Testis (tissue), 3 donors: ENCODE results near the gene AZGP1. TPM values are rescaled to one million over a fixed set of nuclear protein-coding genes. Genes with fewer than 3 reads are reported as not detected.
"Not testable (repeated sequence)": the region's sequence is repeated elsewhere in the genome, so short reads cannot be mapped to it uniquely, and the experiment has no call there.

Experiments
- DNase-seq: peaks from one replicate; pipeline ENCODE4 v3.0.0-alpha.2; 2019
- H3K27ac ChIP-seq, 2 donors: fragments of 200-600 bp; sonication (generic); one replicate each; pipeline ENCODE4 v1.5.1; 2019
- H3K27me3 ChIP-seq: fragments of 200-600 bp; sonication (generic); one replicate; pipeline ENCODE4 v1.5.1; 2019
- H3K36me3 ChIP-seq: fragments of 200-600 bp; sonication (generic); one replicate; pipeline ENCODE4 v1.5.1; 2017; ENCODE audit warnings: low read depth; ENCODE audit errors: missing control alignments
- H3K4me1 ChIP-seq: fragments of 200-600 bp; sonication (generic); one replicate; pipeline ENCODE4 v1.5.1; 2019
- H3K4me3 ChIP-seq, 2 donors: fragments of 200-600 bp; sonication (generic); one replicate each; pipeline ENCODE4 v1.5.1; 2017 to 2019
- H3K9me3 ChIP-seq: fragments of 200-600 bp; sonication (generic); one replicate; pipeline ENCODE4 v1.5.1; 2017
- CTCF ChIP-seq, 3 experiments: fragments of 450-650 bp in 2 of 3; fragments of 200-600 bp in 1 of 3; sonication (generic) in 1 of 3; IDR thresholded peaks; one replicate each; pipeline ENCODE4 v1.5.1; 2016 to 2019; ENCODE audit warnings: antibody characterized with exemption in 3 of 3, mild to moderate bottlenecking in 2 of 3, moderate library complexity in 1 of 3
- POLR2A ChIP-seq: fragments of 450-650 bp; IDR thresholded peaks from one replicate; pipeline ENCODE4 v1.6.1; 2017; ENCODE audit warnings: antibody characterized with exemption, mild to moderate bottlenecking, moderate library complexity
- WGBS, 2 donors: methylation state at CpG; one replicate each; pipeline ENCODE4 v1.1.5; 2018; 5-methylcytosine and 5-hydroxymethylcytosine counted together
- intact Hi-C: fragments of 100-400 bp; cut with DNase I; formaldehyde crosslinking; loops from one replicate; pipeline ENCODE4 v1.15.1; 2023; ENCODE audit warnings: low total_unique reads
- polyA plus RNA-seq: library from polyadenylated mRNA; stranded (reverse); fragments of 350-450 nt; fragmentation: Illumina TruSeq; extraction: RNeasy Lipid Tissue Mini Kit (QIAGEN cat#74804); gene quantifications from one replicate; pipeline ENCODE4 v1.2.3, GENCODE V29; 2014; ENCODE audit warnings: low read depth, low replicate concordance; ENCODE audit not compliant: insufficient read depth
- total RNA-seq, 2 donors: library from RNA; depleted of rRNA; stranded (reverse); fragments of >200 nt; gene quantifications; one replicate each; pipeline ENCODE4 v1.2.3, GENCODE V29; 2016

AZGP1 gene
- total and polyA plus RNA-seq, 3 donors from 2014 or later = 42.1 to 81.2 (median 60.5) TPM

GRCh38 chr7:99969298-99969697, 6.5 kb downstream of the AZGP1 start:
- no peak for DNase-seq
- TF ChIP-seq CTCF (IDR thresholded peaks at IDR 0.05) = no peak
- TF ChIP-seq POLR2A = no peak
- H3K27me3 ChIP-seq = no peaks in the 10 kb centered on the region
- H3K27ac ChIP-seq = no peak overlapping the region
- H3K4me1 ChIP-seq = no peaks in the 10 kb centered on the region
- WGBS, 2 donors = 85 to 91% methylated on average over 3 of the region's 3 CpGs
- intact Hi-C loops = no loop called here
- H3K4me3 ChIP-seq = no peak overlapping the region
- H3K36me3 ChIP-seq = no peaks in the 10 kb centered on the region
- H3K9me3 ChIP-seq = no peaks in the 10 kb centered on the region

- H3K36me3 ChIP-seq = no peaks in the 10 kb centered on the region
- no peak overlapping the region for H3K4me3 ChIP-seq
- WGBS, 2 donors = 66 to 67% methylated on average over 9 of the region's 9 CpGs
- no peaks in the 10 kb centered on the region for H3K27me3 ChIP-seq
- intact Hi-C loops = no loop called here
- TF ChIP-seq POLR2A (no peak), CTCF (IDR thresholded peaks at IDR 0.05) (no peak)
- no peak overlapping the region for H3K27ac ChIP-seq
- H3K4me1 ChIP-seq = no peaks in the 10 kb centered on the region
- DNase-seq = no peak
- no peaks in the 10 kb centered on the region for H3K9me3 ChIP-seq
Observed at GRCh38 chr7:99958564-99959227, 17.1 kb downstream of the AZGP1 start.

- no peak overlapping the region for H3K27ac ChIP-seq
Observed at GRCh38 chr7:99955247-99955646, 20.6 kb downstream of the AZGP1 start.

GRCh38 chr7:99954643-99955042, 21.2 kb downstream of the AZGP1 start:
- WGBS, 2 donors = 89 to 91% methylated on average over 5 to 7 of the region's 7 CpGs
- H3K27ac ChIP-seq, H3K4me3 ChIP-seq, H3K4me1 ChIP-seq, DNase-seq, intact Hi-C loops, H3K36me3 ChIP-seq, H3K27me3 ChIP-seq, H3K9me3 ChIP-seq: not testable (repeated sequence)

More at GRCh38 chr7:99955247-99955646, 20.6 kb downstream of the AZGP1 start:
- no peaks in the 10 kb centered on the region for H3K9me3 ChIP-seq
- no peak overlapping the region for H3K4me3 ChIP-seq
- no peak for DNase-seq
- WGBS, 2 donors = 70 to 82% methylated on average over 6 of the region's 6 CpGs
- TF ChIP-seq POLR2A (no peak), CTCF (IDR thresholded peaks at IDR 0.05) (no peak)
- H3K36me3 ChIP-seq = no peaks in the 10 kb centered on the region
- no peaks in the 10 kb centered on the region for H3K4me1 ChIP-seq
- intact Hi-C loops = no loop called here
- no peaks in the 10 kb centered on the region for H3K27me3 ChIP-seq

- no peaks in the 10 kb centered on the region for H3K9me3 ChIP-seq
- H3K36me3 ChIP-seq = no peaks in the 10 kb centered on the region
- DNase-seq = no peak
- H3K4me3 ChIP-seq = no peak overlapping the region
- TF ChIP-seq CTCF (IDR thresholded peaks at IDR 0.05) = no peak
- H3K27ac ChIP-seq = no peak overlapping the region
- no peaks in the 10 kb centered on the region for H3K27me3 ChIP-seq
- no peaks in the 10 kb centered on the region for H3K4me1 ChIP-seq
- intact Hi-C loops = no loop called here
- 81 to 91% methylated on average over 3 of the region's 3 CpGs for WGBS, 2 donors
Observed at GRCh38 chr7:99953649-99954048, 22.2 kb downstream of the AZGP1 start.

GRCh38 chr7:99952649-99953048, 23.2 kb downstream of the AZGP1 start:
- H3K4me3 ChIP-seq, H3K36me3 ChIP-seq, intact Hi-C loops, H3K9me3 ChIP-seq, H3K27ac ChIP-seq, DNase-seq, H3K27me3 ChIP-seq, H3K4me1 ChIP-seq: not testable (repeated sequence)
- 68 to 73% methylated on average over 4 of the region's 4 CpGs for WGBS, 2 donors

GRCh38 chr7:99950819-99951218, 25.0 kb downstream of the AZGP1 start:
- H3K4me3 ChIP-seq, H3K36me3 ChIP-seq, H3K4me1 ChIP-seq, H3K27ac ChIP-seq, intact Hi-C loops, H3K27me3 ChIP-seq, DNase-seq, H3K9me3 ChIP-seq: not testable (repeated sequence)
- WGBS, 2 donors = 91 to 95% methylated on average over 6 of the region's 6 CpGs
